Activated CD4-positive, alpha-beta memory T cell treated with anti-CD3 and anti-CD28 coated beads for 36 hours (primary cell): Measurements from ENCODE around the gene INTS13. TPM values are rescaled to one million over a fixed set of nuclear protein-coding genes. Genes with fewer than 3 reads are reported as not detected.
"Not testable (repeated sequence)": the region's sequence is repeated elsewhere in the genome, so short reads cannot be mapped to it uniquely, and the experiment has no call there.

Source experiments
- CTCF ChIA-PET: fragments of 350-600 bp; sonication (Branson Sonifier 250); formaldehyde crosslinking; loops from one replicate; lab custom pipeline; 2021; ENCODE audit warnings: antibody characterized with exemption, inconsistent platforms; lab: Charles Lee
- POLR2A ChIA-PET: fragments of 350-600 bp; sonication (Branson Sonifier 250); formaldehyde crosslinking; loops from one replicate; lab custom pipeline; 2021; ENCODE audit warnings: antibody characterized with exemption; lab: Charles Lee
- DNase-seq: peaks from one replicate; pipeline ENCODE4 v3.0.0-alpha.2; 2020
- H3K27ac Mint-ChIP-seq: one replicate; pipeline ENCODE4 v1.8.0; 2021; ENCODE audit warnings: mixed read lengths
- H3K27me3 Mint-ChIP-seq: one replicate; pipeline ENCODE4 v1.8.0; 2021; ENCODE audit warnings: mixed read lengths
- H3K36me3 Mint-ChIP-seq: one replicate; pipeline ENCODE4 v1.8.0; 2021; ENCODE audit warnings: mixed read lengths
- H3K4me1 Mint-ChIP-seq: one replicate; pipeline ENCODE4 v1.8.0; 2021; ENCODE audit warnings: low read depth, mixed read lengths
- H3K4me3 Mint-ChIP-seq: one replicate; pipeline ENCODE4 v1.8.0; 2021; ENCODE audit warnings: mild to moderate bottlenecking, mixed read lengths
- H3K9me3 Mint-ChIP-seq: one replicate; pipeline ENCODE4 v1.8.0; 2021; ENCODE audit warnings: mixed read lengths
- intact Hi-C: fragments of 100-400 bp; cut with micrococcal nuclease; formaldehyde crosslinking; loops from one replicate; pipeline ENCODE4 v1.15.1; 2023
- total RNA-seq, 2 experiments: library from RNA; stranded (reverse); gene quantifications; one replicate each; pipeline ENCODE4 v1.2.3, GENCODE V29; 2021

The INTS13 gene
- 10 to 100 TPM; 54.5 to 54.8 TPM for total RNA-seq

- Mint-ChIP-seq H3K27me3 (no peaks in the 10 kb centered on the region), H3K4me3 (peak within 1 kb of the TSS; percentile 94), H3K4me1 (peaks cover 48% of the 10 kb centered on the region), H3K9me3 (no peaks in the 10 kb centered on the region), H3K27ac (peak within 1 kb of the TSS; percentile 98), H3K36me3 (peaks cover 14% of the 10 kb centered on the region)
- CTCF ChIA-PET, result interaction anchor here (1.2 kb wide), 1 partner anchor 76 kb away, joined by 8 read pairs; the partner anchor contains the start of gene TM7SF3
- intact Hi-C loops, result loop anchor here (1.0 to 10.0 kb wide), 9 partner anchors 34 to 847 kb away; partner anchors contain the start of genes ITPR2, KLHL42, MANSC4 and STK38L
- DNase-seq, result peak; percentile 98
- POLR2A ChIA-PET, result no interaction called here
These were observed at the start of gene INTS13, which contains the start of gene FGFR1OP2 for GRCh38 chr12:26937863-26938700. INTS13 (minus strand) TSS chr12:26937981; CDS start chr12:26936803, 1,178 bp downstream. FGFR1OP2 (plus strand) TSS chr12:26938470; CDS start chr12:26954159, 15,689 bp downstream.

GRCh38 chr12:26982866-26983265 is 45.1 kb upstream of the INTS13 start:
- Mint-ChIP-seq H3K4me3 (no peak overlapping the region), H3K36me3 (peaks cover 41% of the 10 kb centered on the region), H3K27ac (no peak overlapping the region), H3K9me3 (no peaks in the 10 kb centered on the region), H3K4me1 (peaks cover 5% of the 10 kb centered on the region), H3K27me3 (no peaks in the 10 kb centered on the region)
- POLR2A ChIA-PET, result no interaction called here
- intact Hi-C loops, result no loop called here
- DNase-seq, result no peak
- CTCF ChIA-PET, result no interaction called here

DNA sequence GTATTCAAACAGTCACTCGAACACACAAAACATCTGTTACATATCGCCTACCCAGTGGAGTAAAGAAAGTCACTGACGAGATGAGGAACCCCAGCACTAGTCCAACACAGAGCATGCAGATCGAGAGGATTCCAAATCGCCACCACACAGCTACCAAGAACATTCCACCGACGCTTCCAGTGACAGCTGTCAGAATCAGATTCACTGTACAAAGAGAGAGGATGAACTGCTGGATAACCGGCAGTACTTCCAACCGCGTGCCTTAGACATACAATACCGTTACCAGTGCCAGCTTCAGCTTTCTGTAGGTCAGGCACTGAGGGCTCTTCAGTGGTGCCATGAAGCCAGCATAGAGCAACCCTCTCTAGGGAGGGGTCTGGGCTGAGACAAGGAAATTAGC is 42.0 kb upstream of the INTS13 start:
- intact Hi-C loops, result no loop called here
- H3K4me3 Mint-ChIP-seq, result no peak overlapping the region
- H3K27ac Mint-ChIP-seq, result no peak overlapping the region
- ChIA-PET CTCF (no interaction called here), POLR2A (no interaction called here)
- H3K36me3 Mint-ChIP-seq, result peaks cover 30% of the 10 kb centered on the region
- DNase-seq, result no peak
- H3K27me3 Mint-ChIP-seq, result no peaks in the 10 kb centered on the region
- peaks cover 7% of the 10 kb centered on the region for H3K4me1 Mint-ChIP-seq
- H3K9me3 Mint-ChIP-seq, result no peaks in the 10 kb centered on the region

DNA sequence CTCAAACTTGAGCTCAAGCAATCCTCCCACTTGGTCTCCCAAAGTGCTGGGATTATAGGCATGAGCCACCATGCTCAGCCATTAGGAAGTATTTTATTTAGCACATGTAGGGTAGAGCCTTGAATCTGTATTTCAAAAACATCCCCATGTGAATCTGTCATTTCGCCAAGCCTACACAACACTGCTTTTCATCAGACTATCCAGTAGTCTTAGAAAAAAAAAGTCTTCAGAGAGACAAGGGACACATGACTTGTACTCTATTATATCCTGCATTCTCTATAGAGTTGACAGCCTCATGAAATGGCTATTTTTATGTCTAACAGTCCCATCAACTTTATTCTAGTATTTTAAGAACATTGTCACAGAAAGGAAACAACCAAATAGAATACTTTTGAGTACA is 41.0 kb upstream of the INTS13 start:
- intact Hi-C loops, result no loop called here
- Mint-ChIP-seq H3K4me3 (no peak overlapping the region), H3K4me1 (peaks cover 4% of the 10 kb centered on the region), H3K9me3 (no peaks in the 10 kb centered on the region), H3K36me3 (peaks cover 26% of the 10 kb centered on the region), H3K27me3 (no peaks in the 10 kb centered on the region), H3K27ac (no peak overlapping the region)
- POLR2A ChIA-PET, result no interaction called here
- no peak for DNase-seq
- CTCF ChIA-PET, result no interaction called here

GRCh38 chr12:26976687-26977086 is 38.9 kb upstream of the INTS13 start:
- Mint-ChIP-seq H3K9me3 (no peaks in the 10 kb centered on the region), H3K4me3 (no peak overlapping the region), H3K4me1 (peaks cover 9% of the 10 kb centered on the region), H3K27me3 (no peaks in the 10 kb centered on the region), H3K27ac (no peak overlapping the region), H3K36me3 (peaks cover 20% of the 10 kb centered on the region)
- no peak for DNase-seq
- ChIA-PET POLR2A (no interaction called here), CTCF (interaction anchor here (0.6 to 1.3 kb wide), 2 partner anchors 40 to 42 kb away, joined by 4 read pairs; no protein-coding TSS in a partner anchor)
- intact Hi-C loops, result no loop called here

DNA sequence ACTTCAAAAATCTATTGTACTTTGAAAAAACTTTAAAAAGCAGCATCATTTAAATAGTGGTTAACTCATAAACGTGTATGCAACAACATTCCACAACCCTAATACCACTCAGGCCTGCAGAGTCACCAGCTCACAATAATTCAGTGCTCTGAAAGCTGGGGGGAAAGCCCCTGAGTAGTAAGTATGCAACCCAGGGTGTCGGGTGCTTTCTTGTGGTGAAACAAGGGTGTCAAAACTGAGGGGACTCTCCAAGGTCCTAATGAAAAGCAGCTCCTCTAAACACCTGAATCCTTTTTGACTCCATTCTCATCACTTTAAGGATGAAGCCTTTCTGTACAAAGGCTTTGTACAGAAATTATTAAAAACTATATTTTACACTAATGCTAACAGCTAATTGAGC is 34.2 kb upstream of the INTS13 start:
- peak; percentile 85 for DNase-seq
- Mint-ChIP-seq H3K27me3 (no peaks in the 10 kb centered on the region), H3K4me3 (no peak overlapping the region), H3K27ac (no peak overlapping the region), H3K9me3 (no peaks in the 10 kb centered on the region), H3K36me3 (peaks cover 26% of the 10 kb centered on the region), H3K4me1 (peaks cover 24% of the 10 kb centered on the region)
- intact Hi-C loops, result loop anchor here (1.0 kb wide), 2 partner anchors 34 to 42 kb away; partner anchors contain the start of genes FGFR1OP2 and TM7SF3
- POLR2A ChIA-PET, result interaction anchor here (0.7 kb wide), 1 partner anchor 31 kb away, joined by 3 read pairs; no protein-coding TSS in a partner anchor
- CTCF ChIA-PET, result interaction anchor here (0.6 to 2.1 kb wide), 8 partner anchors 9 to 407 kb away, joined by 3 to 5 read pairs (median 4); partner anchors contain the start of gene ITPR2

DNA sequence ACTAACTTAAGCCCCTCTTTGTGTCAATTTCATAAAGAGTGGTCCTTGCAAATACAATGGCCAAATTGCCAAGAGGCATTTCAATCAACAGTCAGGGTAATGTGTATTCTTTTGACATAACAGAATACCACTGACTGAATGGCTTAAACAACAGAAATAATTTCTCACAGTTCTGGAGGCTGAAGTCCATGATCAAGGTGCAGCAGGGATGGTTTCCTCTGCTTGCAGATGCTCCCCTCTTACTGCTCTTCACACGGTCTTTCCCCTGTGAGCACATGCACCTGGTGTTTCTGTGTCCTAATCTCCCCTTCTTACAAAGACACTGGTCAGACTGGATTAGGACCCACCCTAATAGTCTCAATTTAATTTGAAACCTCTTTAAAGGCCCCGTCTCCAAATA is 32.4 kb upstream of the INTS13 start:
- CTCF ChIA-PET, result no interaction called here
- no peak overlapping the region for H3K4me3 Mint-ChIP-seq
- intact Hi-C loops, result no loop called here
- DNase-seq, result no peak
- no peak overlapping the region for H3K27ac Mint-ChIP-seq
- peaks cover 20% of the 10 kb centered on the region for H3K36me3 Mint-ChIP-seq
- POLR2A ChIA-PET, result no interaction called here
- H3K27me3 Mint-ChIP-seq, result no peaks in the 10 kb centered on the region
- H3K4me1 Mint-ChIP-seq, result peaks cover 20% of the 10 kb centered on the region
- no peaks in the 10 kb centered on the region for H3K9me3 Mint-ChIP-seq

DNA sequence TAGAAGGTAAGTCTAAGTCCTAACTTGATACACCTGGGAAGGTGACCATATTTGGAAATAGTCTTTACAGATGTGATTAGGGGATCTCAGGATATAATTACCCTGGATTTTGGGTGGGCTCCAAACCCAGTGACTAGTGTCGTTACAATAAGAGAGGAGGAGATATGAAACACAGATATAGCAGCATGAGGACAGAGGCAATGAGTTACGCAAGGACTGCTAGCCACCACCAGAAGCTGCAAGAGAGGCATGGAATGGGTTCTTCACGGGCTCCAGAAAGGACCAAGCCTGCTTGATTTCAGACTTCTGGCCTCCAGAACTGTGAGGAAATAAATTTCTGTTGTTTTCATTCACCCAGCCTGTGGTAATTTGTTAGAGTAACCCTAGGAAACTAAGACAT is 29.1 kb upstream of the INTS13 start:
- no peak for DNase-seq
- ChIA-PET POLR2A (no interaction called here), CTCF (no interaction called here)
- no peak overlapping the region for H3K4me3 Mint-ChIP-seq
- H3K27ac Mint-ChIP-seq, result no peak overlapping the region
- H3K9me3 Mint-ChIP-seq, result no peaks in the 10 kb centered on the region
- H3K4me1 Mint-ChIP-seq, result peaks cover 17% of the 10 kb centered on the region
- H3K36me3 Mint-ChIP-seq, result peaks cover 28% of the 10 kb centered on the region
- intact Hi-C loops, result no loop called here
- no peaks in the 10 kb centered on the region for H3K27me3 Mint-ChIP-seq

GRCh38 chr12:26963413-26963812 is 25.6 kb upstream of the INTS13 start:
- Mint-ChIP-seq H3K27me3 (no peaks in the 10 kb centered on the region), H3K4me1 (no peaks in the 10 kb centered on the region), H3K4me3 (no peak overlapping the region), H3K27ac (no peak overlapping the region), H3K36me3 (peaks cover 32% of the 10 kb centered on the region), H3K9me3 (no peaks in the 10 kb centered on the region)
- no peak for DNase-seq
- ChIA-PET POLR2A (no interaction called here), CTCF (interaction anchor here (1.2 kb wide), 1 partner anchor 50 kb away, joined by 4 read pairs; the partner anchor contains the start of gene TM7SF3)
- intact Hi-C loops, result no loop called here

GRCh38 chr12:26961803-26962202 is 24.0 kb upstream of the INTS13 start:
- Mint-ChIP-seq H3K27ac (no peak overlapping the region), H3K4me3 (no peak overlapping the region), H3K9me3 (no peaks in the 10 kb centered on the region), H3K4me1 (no peaks in the 10 kb centered on the region), H3K27me3 (no peaks in the 10 kb centered on the region), H3K36me3 (peaks cover 32% of the 10 kb centered on the region)
- CTCF ChIA-PET, result interaction anchor here (1.0 kb wide), 1 partner anchor 77 kb away, joined by 5 read pairs; no protein-coding TSS in a partner anchor
- intact Hi-C loops, result no loop called here
- no peak for DNase-seq
- POLR2A ChIA-PET, result no interaction called here

- H3K27me3 Mint-ChIP-seq, H3K4me1 Mint-ChIP-seq, H3K4me3 Mint-ChIP-seq, POLR2A ChIA-PET, DNase-seq, intact Hi-C loops, H3K9me3 Mint-ChIP-seq, H3K27ac Mint-ChIP-seq: not testable (repeated sequence)
- peaks cover 31% of the 10 kb centered on the region for H3K36me3 Mint-ChIP-seq
- CTCF ChIA-PET, result interaction anchor here (1.0 kb wide), 1 partner anchor 76 kb away, joined by 5 read pairs; no protein-coding TSS in a partner anchor
These were observed 23.6 kb upstream of the INTS13 start for GRCh38 chr12:26961391-26961790.

DNA sequence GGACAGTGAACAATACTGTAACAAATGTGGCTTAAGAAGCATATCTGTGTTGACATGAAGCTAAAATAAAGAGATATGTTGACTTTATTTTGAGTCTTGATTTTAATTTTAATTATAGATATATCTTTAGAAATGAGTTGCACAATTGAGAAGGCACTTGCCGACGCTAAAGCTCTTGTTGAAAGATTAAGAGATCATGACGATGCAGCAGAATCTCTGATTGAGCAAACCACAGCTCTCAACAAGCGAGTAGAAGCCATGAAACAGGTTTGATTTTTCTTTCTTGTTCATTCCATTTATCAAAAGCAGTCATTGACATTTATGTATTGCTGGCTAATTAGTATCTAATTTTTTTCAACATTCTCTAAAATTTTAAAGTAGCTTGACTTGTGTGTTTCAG is 16.2 kb upstream of the INTS13 start:
- H3K4me1 Mint-ChIP-seq, result peaks cover 39% of the 10 kb centered on the region
- H3K4me3 Mint-ChIP-seq, result no peak overlapping the region
- intact Hi-C loops, result loop anchor here (2.0 kb wide), 1 partner anchor 13 kb away; no protein-coding TSS in a partner anchor
- no peak overlapping the region for H3K27ac Mint-ChIP-seq
- ChIA-PET CTCF (interaction anchor here (1.1 to 1.4 kb wide), 2 partner anchors 69 to 352 kb away, joined by 4 to 5 read pairs; no protein-coding TSS in a partner anchor), POLR2A (interaction anchor here (1.0 kb wide), 1 partner anchor 78 kb away, joined by 3 read pairs; no protein-coding TSS in a partner anchor)
- no peaks in the 10 kb centered on the region for H3K27me3 Mint-ChIP-seq
- H3K36me3 Mint-ChIP-seq, result peaks cover 23% of the 10 kb centered on the region
- no peak for DNase-seq
- no peaks in the 10 kb centered on the region for H3K9me3 Mint-ChIP-seq
